Transverse colon (tissue), 4 donors: ENCODE measurements around the gene MRPS22.

Experiments
- CTCF ChIP-seq, 5 experiments: fragments of 200-600 bp in 3 of 5; fragments of 450-650 bp in 2 of 5; sonication (generic) in 3 of 5; IDR thresholded peaks; 1 replicate in 2 of 5; 2 replicates in 3 of 5; pipeline ENCODE4 v1.5.1; 2016 to 2017; ENCODE audit warnings: antibody characterized with exemption in 5 of 5, inconsistent platforms in 3 of 5, mild to moderate bottlenecking in 2 of 5, moderate library complexity in 1 of 5
- EP300 ChIP-seq: sonication (generic); formaldehyde crosslinking; IDR thresholded peaks from one replicate; pipeline ENCODE4 v1.6.1; 2017; ENCODE audit warnings: antibody characterized with exemption, low read depth
- POLR2A ChIP-seq: fragments of 450-650 bp; IDR thresholded peaks from one replicate; pipeline ENCODE4 v1.6.1; 2016; ENCODE audit warnings: antibody characterized with exemption, mild to moderate bottlenecking, moderate library complexity
- POLR2AphosphoS5 ChIP-seq, 3 donors: sonication (generic); formaldehyde crosslinking; IDR thresholded peaks; one replicate each; pipeline ENCODE4 v1.6.1; 2016; ENCODE audit warnings: antibody characterized with exemption in 3 of 3

GRCh38 chr3:139338405-139338804, 5.4 kb upstream of the MRPS22 start:
- TF ChIP-seq CTCF (IDR thresholded peaks at IDR 0.05) (no peak), POLR2A (no peak), POLR2AphosphoS5 (IDR thresholded peaks at IDR 0.05) (no peak), EP300 (no peak)
